CD14-positive monocyte (primary cell): Measurements from ENCODE around the gene SH2B3. TPM values are rescaled to one million over a fixed set of nuclear protein-coding genes. Genes with fewer than 3 reads are reported as not detected.
A peak's percentile ranks its signal among the peaks of the same experiment; 100 is the strongest.

Experiments
- DNase-seq, 3 donors: peaks; one replicate each; pipeline ENCODE4 v3.0.0-alpha.2; 2011 to 2022
- H2AFZ ChIP-seq: 2 replicates; pipeline ENCODE4 v1.6.0; 2012; ENCODE audit warnings: mild to moderate bottlenecking, low read depth, low read length, inconsistent platforms; ENCODE audit not compliant: insufficient read depth, poor library complexity, severe bottlenecking
- H3K27ac ChIP-seq, 2 donors: 1 replicate in 1 of 2; 2 replicates in 1 of 2; pipeline ENCODE4 v1.5.1; 2012 to 2013; ENCODE audit warnings: low read length in 2 of 2, control low read depth in 1 of 2, inconsistent platforms in 1 of 2, low read depth in 1 of 2, mild to moderate bottlenecking in 1 of 2
- H3K27me3 ChIP-seq, 2 donors: one replicate each; pipeline versions ENCODE4 v1.6.0 to v1.6.1; 2011 to 2013; ENCODE audit warnings: low read length in 2 of 2; ENCODE audit not compliant: control insufficient read depth in 2 of 2, insufficient read depth in 2 of 2
- H3K36me3 ChIP-seq, 2 donors: replicated peaks in 1 of 2; 1 replicate in 1 of 2; 2 replicates in 1 of 2; pipeline versions ENCODE4 v1.5.1 to v1.6.1; 2012 to 2013; ENCODE audit warnings: low read length in 2 of 2, control low read depth in 1 of 2, inconsistent platforms in 1 of 2, mild to moderate bottlenecking in 1 of 2; ENCODE audit not compliant: insufficient read depth in 2 of 2, control insufficient read depth in 1 of 2
- H3K4me1 ChIP-seq, 2 donors: 1 replicate in 1 of 2; 2 replicates in 1 of 2; pipeline versions ENCODE4 v1.5.1 to v1.6.1; 2012 to 2013; ENCODE audit warnings: low read length in 2 of 2, control low read depth in 1 of 2, inconsistent platforms in 1 of 2, mild to moderate bottlenecking in 1 of 2, moderate library complexity in 1 of 2; ENCODE audit not compliant: insufficient read depth in 2 of 2, control insufficient read depth in 1 of 2
- H3K4me2 ChIP-seq: replicated peaks from 2 replicates; pipeline ENCODE3; 2012; ENCODE audit warnings: low read length, moderate library complexity, mild to moderate bottlenecking; ENCODE audit not compliant: poor library complexity, severe bottlenecking; ENCODE audit errors: extremely low read depth
- H3K4me3 ChIP-seq, 3 experiments: fragments of 200-600 bp in 1 of 3; sonication (generic) in 1 of 3; replicated peaks in 1 of 3; 1 replicate in 2 of 3; 2 replicates in 1 of 3; pipeline ENCODE4 v1.5.1; 2011 to 2013; ENCODE audit warnings: low read length in 3 of 3, mild to moderate bottlenecking in 3 of 3, control low read depth in 2 of 3, low read depth in 2 of 3, inconsistent platforms in 1 of 3, moderate library complexity in 1 of 3
- H3K79me2 ChIP-seq: 2 replicates; pipeline ENCODE4 v1.6.0; 2012; ENCODE audit warnings: mild to moderate bottlenecking, control low read depth, inconsistent platforms, low read length, moderate library complexity; ENCODE audit not compliant: insufficient read depth
- H3K9ac ChIP-seq: 2 replicates; pipeline ENCODE4 v1.6.0; 2017; ENCODE audit warnings: low read length, mild to moderate bottlenecking; ENCODE audit not compliant: insufficient read depth, poor library complexity, severe bottlenecking
- H3K9me3 ChIP-seq, 2 donors: replicated peaks in 1 of 2; 1 replicate in 1 of 2; 2 replicates in 1 of 2; pipeline versions ENCODE4 v1.5.1 to v1.6.1; 2012 to 2013; ENCODE audit warnings: low read length in 2 of 2, control low read depth in 1 of 2; ENCODE audit not compliant: control insufficient read depth in 1 of 2, insufficient read depth in 1 of 2
- H4K20me1 ChIP-seq: 2 replicates; pipeline ENCODE4 v1.6.0; 2012; ENCODE audit warnings: mild to moderate bottlenecking, low read length, control low read depth, moderate library complexity; ENCODE audit not compliant: insufficient read depth
- H3K27ac Mint-ChIP-seq, 7 donors: one replicate each; pipeline ENCODE4 v1.8.0; 2020; ENCODE audit warnings: mild to moderate bottlenecking in 7 of 7, mixed read lengths in 7 of 7, moderate library complexity in 6 of 7, inconsistent platforms in 2 of 7
- H3K27me3 Mint-ChIP-seq, 3 donors: one replicate each; pipeline ENCODE4 v1.8.0; 2021 to 2022; ENCODE audit warnings: low read depth in 3 of 3, mild to moderate bottlenecking in 3 of 3, mixed read lengths in 3 of 3, moderate library complexity in 3 of 3, inconsistent platforms in 1 of 3
- H3K36me3 Mint-ChIP-seq, 2 donors: one replicate each; pipeline ENCODE4 v1.8.0; 2020; ENCODE audit warnings: mixed read lengths in 2 of 2, inconsistent platforms in 1 of 2, mild to moderate bottlenecking in 1 of 2
- H3K4me1 Mint-ChIP-seq: one replicate; pipeline ENCODE4 v1.8.0; 2020; ENCODE audit warnings: mild to moderate bottlenecking, mixed read lengths
- H3K4me3 Mint-ChIP-seq, 2 donors: one replicate each; pipeline ENCODE4 v1.8.0; 2020; ENCODE audit warnings: mild to moderate bottlenecking in 2 of 2, mixed read lengths in 2 of 2, moderate library complexity in 1 of 2
- H3K9me3 Mint-ChIP-seq, 7 donors: one replicate each; pipeline ENCODE4 v1.8.0; 2020 to 2022; ENCODE audit warnings: mixed read lengths in 7 of 7, mild to moderate bottlenecking in 6 of 7, moderate library complexity in 6 of 7, inconsistent platforms in 2 of 7
- CTCF ChIP-seq: fragments of 200-600 bp; IDR thresholded peaks from one replicate; pipeline ENCODE4 v1.8.0; 2022; ENCODE audit warnings: antibody characterized with exemption, mild to moderate bottlenecking
- WGBS: methylation state at CpG from one replicate; pipeline ENCODE4 v1.1.5; 2013; ENCODE audit warnings: missing lambda C conversion rate; ENCODE audit not compliant: insufficient coverage; 5-methylcytosine and 5-hydroxymethylcytosine counted together
- intact Hi-C, 2 donors: fragments of 100-400 bp; cut with micrococcal nuclease; formaldehyde crosslinking; loops; one replicate each; pipeline versions ENCODE4 v1.15.0 to v1.15.1; 2023
- polyA plus RNA-seq, 3 donors: library from polyadenylated mRNA; depleted of rRNA in 1 of 3; unstranded in 2 of 3; stranded (reverse) in 1 of 3; fragments of 300-500 nt in 2 of 3; fragments of >200 nt in 1 of 3; fragmentation: Illumina TruSeq in 2 of 3; gene quantifications; 1 replicate in 2 of 3; 2 replicates in 1 of 3; pipeline ENCODE4 v1.2.3, GENCODE V29; 2012 to 2021

SH2B3 gene
- polyA plus RNA-seq, 3 donors: 15.2 to 136 (median 33.5) TPM

- Histone ChIP-seq H3K27ac (peak overlapping the region; percentile 87 to 90), H3K4me3 (peak overlapping the region in 2 of 3 experiments; percentile 1 to 67), H3K9me3 (no peaks in the 10 kb centered on the region), H3K4me2 (peak overlapping the region; percentile 73), H3K27me3 (no peaks in the 10 kb centered on the region), H3K36me3 (peaks cover 15 to 38% of the 10 kb centered on the region in 2 donors), H3K4me1 (peaks cover 100% of the 10 kb centered on the region in 2 donors), H3K9ac (peak overlapping the region; percentile 64), H4K20me1 (peaks cover 100% of the 10 kb centered on the region), H3K79me2 (peaks cover 100% of the 10 kb centered on the region), H2AFZ (no peak overlapping the region)
- intact Hi-C loops: no loop called here
- Mint-ChIP-seq H3K4me3 (peak overlapping the region; percentile 67 to 83), H3K36me3 (peaks cover 52 to 76% of the 10 kb centered on the region in 2 donors), H3K9me3 (no peaks in the 10 kb centered on the region), H3K4me1 (peaks cover 100% of the 10 kb centered on the region), H3K27me3 (peaks cover 0 to 5% (median 0%) of the 10 kb centered on the region in 3 donors), H3K27ac (peak overlapping the region; percentile 93 to 97 (median 96))
- peak; percentile 63 to 81 (median 74) for DNase-seq
- 0% methylated on average over 8 of the region's 9 CpGs for WGBS
- TF ChIP-seq CTCF: no peak
These were observed 32.8 kb downstream of the SH2B3 start for GRCh38 chr12:111438481-111438880.

GRCh38 chr12:111439657-111440151 is 34.0 kb downstream of the SH2B3 start:
- peaks cover 43 to 66% of the 10 kb centered on the region in 2 donors for H3K36me3 Mint-ChIP-seq
- no peak overlapping the region for H3K4me2 ChIP-seq
- H3K27me3 ChIP-seq: no peaks in the 10 kb centered on the region
- peaks cover 15 to 40% of the 10 kb centered on the region in 2 donors for H3K36me3 ChIP-seq
- H3K27ac Mint-ChIP-seq: peak overlapping the region; percentile 78 to 97 (median 94)
- H2AFZ ChIP-seq: no peak overlapping the region
- H3K4me3 Mint-ChIP-seq: peak overlapping the region in 1 of 2 donors; percentile 48
- DNase-seq: no peak
- H3K4me1 ChIP-seq: peaks cover 100% of the 10 kb centered on the region in 2 donors
- peaks cover 0 to 5% (median 0%) of the 10 kb centered on the region in 3 donors for H3K27me3 Mint-ChIP-seq
- H3K4me1 Mint-ChIP-seq: peaks cover 100% of the 10 kb centered on the region
- 61% methylated on average over 2 of the region's 5 CpGs for WGBS
- peak overlapping the region; percentile 25 for H3K9ac ChIP-seq
- H3K79me2 ChIP-seq: peaks cover 100% of the 10 kb centered on the region
- H4K20me1 ChIP-seq: peaks cover 100% of the 10 kb centered on the region
- no peak for TF ChIP-seq CTCF
- peak overlapping the region; percentile 43 to 88 for H3K27ac ChIP-seq
- no peaks in the 10 kb centered on the region for H3K9me3 Mint-ChIP-seq
- intact Hi-C loops: no loop called here
- H3K9me3 ChIP-seq: no peaks in the 10 kb centered on the region
- H3K4me3 ChIP-seq: no peak overlapping the region
